ENCODE data around the gene TRIM65. TPM values are rescaled to one million over a fixed set of nuclear protein-coding genes. Genes with fewer than 3 reads are reported as not detected.
A peak's percentile ranks its signal among the peaks of the same experiment; 100 is the strongest.

The TRIM65 gene
- total and polyA plus RNA-seq, 7 experiments from 2014 or later: 14.9 to 37.7 (median 29.6) TPM

- intact Hi-C loops (cut with micrococcal nuclease): no loop called here
- Histone ChIP-seq H3K4me1 (ENCODE audit: control insufficient read depth in 2 of 2, insufficient read depth in 2 of 2, low read length in 2 of 2) (peaks cover 0 to 5% of the 10 kb centered on the region in 2 donors), H3K27me3 (ENCODE audit: control insufficient read depth in 2 of 2, insufficient read depth in 2 of 2, low read length in 2 of 2) (no peaks in the 10 kb centered on the region), H3K27ac (ENCODE audit: low read depth, low read length) (no peak overlapping the region), H3K36me3 (ENCODE audit: control insufficient read depth in 2 of 3, insufficient read depth in 3 of 3, low read length in 3 of 3) (peaks cover 0 to 12% (median 4%) of the 10 kb centered on the region in 3 experiments), H3K4me3 (ENCODE audit: low read length) (no peak overlapping the region), H3K9me3 (ENCODE audit: control insufficient read depth in 2 of 3, low read length in 3 of 3) (no peaks in the 10 kb centered on the region)
- ChIA-PET CTCF (interaction anchor here (0.6 to 5.4 kb wide), 12 partner anchors 9 to 715 kb away, joined by 3 to 33 read pairs (median 5); partner anchors contain the start of gene TRIM65), POLR2A (interaction anchor here (0.6 to 4.2 kb wide), 10 partner anchors 9 to 248 kb away, joined by 3 to 40 read pairs (median 4); partner anchors contain the start of genes CDK3, FBF1, TRIM65 and WBP2)
- Mint-ChIP-seq H3K36me3 (peaks cover 0 to 2% (median 0%) of the 10 kb centered on the region in 5 donors), H3K27me3 (no peaks in the 10 kb centered on the region), H3K27ac (peak overlapping the region; percentile 49 to 88 (median 71)), H3K4me1 (peaks cover 2 to 19% (median 16%) of the 10 kb centered on the region in 7 donors), H3K4me3 (peak overlapping the region; percentile 13 to 69 (median 53)), H3K9me3 (peaks cover 0 to 4% (median 0%) of the 10 kb centered on the region in 11 donors)
- DNase-seq: no peak
- no peak for ATAC-seq
Observed at GRCh38 chr17:75906143-75906884, 9.6 kb upstream of the TRIM65 start.

- Histone ChIP-seq H3K9me3 (ENCODE audit: control insufficient read depth in 2 of 3, low read length in 3 of 3) (no peaks in the 10 kb centered on the region), H3K4me1 (ENCODE audit: control insufficient read depth in 2 of 2, insufficient read depth in 2 of 2, low read length in 2 of 2) (peaks cover 0 to 5% of the 10 kb centered on the region in 2 donors), H3K36me3 (ENCODE audit: control insufficient read depth in 2 of 3, insufficient read depth in 3 of 3, low read length in 3 of 3) (peaks cover 0 to 26% (median 5%) of the 10 kb centered on the region in 3 experiments), H3K27me3 (ENCODE audit: control insufficient read depth in 2 of 2, insufficient read depth in 2 of 2, low read length in 2 of 2) (no peaks in the 10 kb centered on the region), H3K4me3 (ENCODE audit: low read length) (peak within 1 kb of the TSS; percentile 72), H3K27ac (ENCODE audit: low read depth, low read length) (peak within 1 kb of the TSS; percentile 85)
- intact Hi-C loops (cut with micrococcal nuclease): loop anchor here (1.0 to 2.0 kb wide), 11 partner anchors 9 to 616 kb away; partner anchors contain the start of genes ACOX1 (in 2 of the 2), FBF1 (in 2 of the 2), TEN1 (in 2 of the 2) and UNK (in 2 of the 2)
- DNase-seq (peak; percentile 88 to 97 (median 91)), ATAC-seq (peak; percentile 99)
- peak within 1 kb of the TSS; percentile 83 to 97 (median 92) for H3K4me3 Mint-ChIP-seq
- H3K4me1 Mint-ChIP-seq: peaks cover 2 to 16% (median 14%) of the 10 kb centered on the region in 7 donors
- H3K27ac Mint-ChIP-seq: peak within 1 kb of the TSS; percentile 90 to 97 (median 95)
- H3K27me3 Mint-ChIP-seq: no peaks in the 10 kb centered on the region
- POLR2A ChIA-PET: interaction anchor here (0.6 to 4.2 kb wide), 17 partner anchors 8 to 835 kb away, joined by 3 to 40 read pairs (median 4); partner anchors contain the start of genes FBF1, TRIM47, TRIM65 and UNC13D
- H3K9me3 Mint-ChIP-seq: peaks cover 0 to 7% (median 0%) of the 10 kb centered on the region in 11 donors
- CTCF ChIA-PET: interaction anchor here (0.7 to 5.4 kb wide), 9 partner anchors 8 to 375 kb away, joined by 3 to 33 read pairs (median 6); partner anchors contain the start of genes TRIM65 and WBP2
- peaks cover 0 to 3% (median 0%) of the 10 kb centered on the region in 5 donors for H3K36me3 Mint-ChIP-seq
Observed at GRCh38 chr17:75904749-75905521, 8.2 kb upstream of the TRIM65 start, which contains the start of gene MRPL38. Gene MRPL38 (minus strand): TSS chr17:75904884. CDS start chr17:75904875, 9 bp downstream.

GRCh38 chr17:75902406-75902805 is 5.7 kb upstream of the TRIM65 start:
- no peak for ATAC-seq
- Mint-ChIP-seq H3K36me3 (peaks cover 0 to 11% (median 0%) of the 10 kb centered on the region in 5 donors), H3K27me3 (no peaks in the 10 kb centered on the region), H3K27ac (no peak overlapping the region), H3K4me1 (peaks cover 3 to 22% (median 11%) of the 10 kb centered on the region in 7 donors), H3K4me3 (no peak overlapping the region), H3K9me3 (peaks cover 0 to 7% (median 0%) of the 10 kb centered on the region in 11 donors)
- no peaks in the 10 kb centered on the region for H3K27me3 ChIP-seq (ENCODE audit: control insufficient read depth in 2 of 2, insufficient read depth in 2 of 2, low read length in 2 of 2)
- no peaks in the 10 kb centered on the region for H3K9me3 ChIP-seq (ENCODE audit: control insufficient read depth in 2 of 3, low read length in 3 of 3)
- H3K4me3 ChIP-seq (ENCODE audit: low read length): no peak overlapping the region
- ChIA-PET CTCF (interaction anchor here (1.2 to 5.4 kb wide), 3 partner anchors 13 to 111 kb away, joined by 3 to 33 read pairs (median 3); no protein-coding TSS in a partner anchor), POLR2A (interaction anchor here (0.8 to 4.2 kb wide), 5 partner anchors 9 to 117 kb away, joined by 3 to 40 read pairs (median 3); partner anchors contain the start of genes UNK and WBP2)
- H3K27ac ChIP-seq (ENCODE audit: low read depth, low read length): no peak overlapping the region
- peaks cover 0 to 49% (median 9%) of the 10 kb centered on the region in 3 experiments for H3K36me3 ChIP-seq (ENCODE audit: control insufficient read depth in 2 of 3, insufficient read depth in 3 of 3, low read length in 3 of 3)
- peaks cover 0 to 5% of the 10 kb centered on the region in 2 donors for H3K4me1 ChIP-seq (ENCODE audit: control insufficient read depth in 2 of 2, insufficient read depth in 2 of 2, low read length in 2 of 2)
- intact Hi-C loops (cut with micrococcal nuclease): no loop called here
- no peak for DNase-seq

- H3K36me3 Mint-ChIP-seq: peaks cover 0 to 11% (median 0%) of the 10 kb centered on the region in 5 donors
- no peaks in the 10 kb centered on the region for H3K9me3 ChIP-seq (ENCODE audit: control insufficient read depth in 2 of 3, low read length in 3 of 3)
- H3K27me3 Mint-ChIP-seq: no peaks in the 10 kb centered on the region
- ChIA-PET CTCF (interaction anchor here (1.2 kb wide), 1 partner anchor 112 kb away, joined by 3 read pairs; no protein-coding TSS in a partner anchor), POLR2A (interaction anchor here (0.9 to 2.5 kb wide), 4 partner anchors 8 to 48 kb away, joined by 3 to 8 read pairs (median 4); no protein-coding TSS in a partner anchor)
- peaks cover 0 to 49% (median 9%) of the 10 kb centered on the region in 3 experiments for H3K36me3 ChIP-seq (ENCODE audit: control insufficient read depth in 2 of 3, insufficient read depth in 3 of 3, low read length in 3 of 3)
- intact Hi-C loops (cut with micrococcal nuclease): no loop called here
- H3K27ac Mint-ChIP-seq: peak overlapping the region in 1 of 9 donors; percentile 72
- peaks cover 4 to 24% (median 11%) of the 10 kb centered on the region in 7 donors for H3K4me1 Mint-ChIP-seq
- H3K4me3 Mint-ChIP-seq: no peak overlapping the region
- H3K4me1 ChIP-seq (ENCODE audit: control insufficient read depth in 2 of 2, insufficient read depth in 2 of 2, low read length in 2 of 2): peaks cover 0 to 5% of the 10 kb centered on the region in 2 donors
- H3K9me3 Mint-ChIP-seq: peaks cover 0 to 7% (median 0%) of the 10 kb centered on the region in 11 donors
- no peaks in the 10 kb centered on the region for H3K27me3 ChIP-seq (ENCODE audit: control insufficient read depth in 2 of 2, insufficient read depth in 2 of 2, low read length in 2 of 2)
- no peak overlapping the region for H3K27ac ChIP-seq (ENCODE audit: low read depth, low read length)
- no peak for ATAC-seq
- no peak for DNase-seq
- H3K4me3 ChIP-seq (ENCODE audit: low read length): no peak overlapping the region
Observed at GRCh38 chr17:75901727-75902126, 5.0 kb upstream of the TRIM65 start.

GRCh38 chr17:75900691-75901533 is 4.2 kb upstream of the TRIM65 start:
- H3K36me3 Mint-ChIP-seq: peaks cover 0 to 11% (median 0%) of the 10 kb centered on the region in 5 donors
- Histone ChIP-seq H3K9me3 (ENCODE audit: control insufficient read depth in 2 of 3, low read length in 3 of 3) (no peaks in the 10 kb centered on the region), H3K4me3 (ENCODE audit: low read length) (no peak overlapping the region), H3K27me3 (ENCODE audit: control insufficient read depth in 2 of 2, insufficient read depth in 2 of 2, low read length in 2 of 2) (no peaks in the 10 kb centered on the region), H3K4me1 (ENCODE audit: control insufficient read depth in 2 of 2, insufficient read depth in 2 of 2, low read length in 2 of 2) (peaks cover 0 to 5% of the 10 kb centered on the region in 2 donors), H3K27ac (ENCODE audit: low read depth, low read length) (no peak overlapping the region), H3K36me3 (ENCODE audit: control insufficient read depth in 2 of 3, insufficient read depth in 3 of 3, low read length in 3 of 3) (peaks cover 0 to 49% (median 9%) of the 10 kb centered on the region in 3 experiments)
- H3K9me3 Mint-ChIP-seq: peaks cover 0 to 3% (median 0%) of the 10 kb centered on the region in 11 donors
- no peak overlapping the region for H3K4me3 Mint-ChIP-seq
- ChIA-PET POLR2A (interaction anchor here (0.6 to 2.5 kb wide), 10 partner anchors 9 to 431 kb away, joined by 3 to 8 read pairs (median 4); partner anchors contain the start of gene WBP2), CTCF (no interaction called here)
- H3K4me1 Mint-ChIP-seq: peaks cover under 1 to 20% (median 10%) of the 10 kb centered on the region in 7 donors
- intact Hi-C loops (cut with micrococcal nuclease): no loop called here
- ATAC-seq: no peak
- no peak overlapping the region for H3K27ac Mint-ChIP-seq
- no peak for DNase-seq
- H3K27me3 Mint-ChIP-seq: no peaks in the 10 kb centered on the region
